HG02870 (cell line): Measurements from ENCODE around the gene LIME1.

ENCODE experiments used
- ATAC-seq: cut with Tn5 transposase; IDR thresholded peaks from one replicate; pipeline ENCODE4 v1.9.1; 2021; ENCODE audit warnings: mild to moderate bottlenecking, moderate library complexity; ENCODE audit not compliant: unreplicated experiment

The LIME1 gene

GRCh38 chr20:63748934-63749270, 12.4 kb downstream of the LIME1 start:
- no peak for ATAC-seq

GRCh38 chr20:63749597-63750508, 13.4 kb downstream of the LIME1 start:
- ATAC-seq, result no peak

- ATAC-seq, result no peak
Observed at GRCh38 chr20:63750807-63751470, 14.5 kb downstream of the LIME1 start.

GRCh38 chr20:63751471-63752271, 15.2 kb downstream of the LIME1 start:
- no peak for ATAC-seq

GRCh38 chr20:63752411-63753101, 16.1 kb downstream of the LIME1 start:
- ATAC-seq, result no peak

- no peak for ATAC-seq
Observed at GRCh38 chr20:63753381-63753780, 16.9 kb downstream of the LIME1 start.

- no peak for ATAC-seq
Observed at GRCh38 chr20:63754008-63754407, 17.5 kb downstream of the LIME1 start.

- no peak for ATAC-seq
Observed at GRCh38 chr20:63755933-63756647, 19.6 kb downstream of the LIME1 start.

GRCh38 chr20:63756648-63756991, 20.2 kb downstream of the LIME1 start:
- ATAC-seq, result no peak

GRCh38 chr20:63758152-63758551, 21.7 kb downstream of the LIME1 start:
- ATAC-seq, result no peak

- no peak for ATAC-seq
Observed at GRCh38 chr20:63759377-63759901, 23.0 kb downstream of the LIME1 start.

- no peak for ATAC-seq
Observed at GRCh38 chr20:63765082-63765873, 28.8 kb downstream of the LIME1 start.

- no peak for ATAC-seq
Observed at GRCh38 chr20:63765902-63766301, 29.4 kb downstream of the LIME1 start.

- ATAC-seq, result no peak
Observed at GRCh38 chr20:63766695-63767426, 30.4 kb downstream of the LIME1 start.

GRCh38 chr20:63767456-63767855, 31.0 kb downstream of the LIME1 start:
- ATAC-seq, result no peak

- ATAC-seq, result no peak
Observed at GRCh38 chr20:63767886-63768285, 31.4 kb downstream of the LIME1 start.

GRCh38 chr20:63768591-63769515, 32.4 kb downstream of the LIME1 start:
- ATAC-seq, result no peak
